ENCODE results near the gene MYBPC2.
A peak's percentile ranks its signal among the peaks of the same experiment; 100 is the strongest.
"Not testable (repeated sequence)": the region's sequence is repeated elsewhere in the genome, so short reads cannot be mapped to it uniquely, and the experiment has no call there.

The MYBPC2 gene

DNA sequence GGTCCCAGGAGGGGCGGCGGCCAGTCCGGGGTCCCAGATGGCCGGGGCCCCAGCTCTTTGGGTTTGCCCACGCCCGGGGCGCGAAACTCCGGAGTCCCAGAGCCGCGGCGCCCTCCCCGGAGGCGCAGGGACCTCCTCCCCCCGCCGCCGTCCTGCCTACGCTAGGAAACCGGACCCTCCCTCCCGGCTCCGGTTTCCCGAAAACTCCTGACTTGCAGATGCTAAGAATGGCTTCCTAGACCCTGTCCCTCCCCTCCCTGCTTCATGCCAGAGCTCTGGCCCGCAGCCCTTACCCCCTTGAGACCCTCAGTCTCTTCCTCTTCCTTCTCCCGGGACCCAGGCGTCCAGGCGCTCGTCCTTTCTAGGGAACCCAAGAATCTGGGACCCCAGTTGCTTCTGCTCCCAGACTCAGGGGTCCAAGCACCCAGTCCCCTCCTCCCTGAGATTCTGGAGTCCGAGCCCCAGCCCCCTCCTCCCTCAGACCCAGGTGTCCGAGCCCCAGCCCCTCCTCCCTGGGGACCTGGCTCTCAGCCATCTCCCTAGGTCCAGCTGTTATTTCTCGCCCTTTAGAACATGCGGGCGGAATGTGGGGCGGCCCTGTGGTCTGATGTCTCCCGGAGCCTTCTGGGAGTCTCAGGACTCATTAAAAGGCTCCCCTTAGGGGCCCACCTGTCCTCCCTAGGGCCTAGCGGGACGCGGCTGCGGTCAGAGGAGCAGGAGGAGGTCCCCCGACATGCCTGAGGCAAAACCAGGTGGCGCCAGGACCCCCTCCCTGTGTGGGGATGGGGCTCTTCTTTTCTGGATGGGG, at the start of gene MYBPC2:
MYBPC2 (plus strand) TSS at position 672 of the 808 bp plus-strand sequence; CDS start at position 734, 62 bp downstream.
- no peak for DNase-seq (ENCODE audit: low read depth in 2 of 3, low spot score in 1 of 3)

DNA sequence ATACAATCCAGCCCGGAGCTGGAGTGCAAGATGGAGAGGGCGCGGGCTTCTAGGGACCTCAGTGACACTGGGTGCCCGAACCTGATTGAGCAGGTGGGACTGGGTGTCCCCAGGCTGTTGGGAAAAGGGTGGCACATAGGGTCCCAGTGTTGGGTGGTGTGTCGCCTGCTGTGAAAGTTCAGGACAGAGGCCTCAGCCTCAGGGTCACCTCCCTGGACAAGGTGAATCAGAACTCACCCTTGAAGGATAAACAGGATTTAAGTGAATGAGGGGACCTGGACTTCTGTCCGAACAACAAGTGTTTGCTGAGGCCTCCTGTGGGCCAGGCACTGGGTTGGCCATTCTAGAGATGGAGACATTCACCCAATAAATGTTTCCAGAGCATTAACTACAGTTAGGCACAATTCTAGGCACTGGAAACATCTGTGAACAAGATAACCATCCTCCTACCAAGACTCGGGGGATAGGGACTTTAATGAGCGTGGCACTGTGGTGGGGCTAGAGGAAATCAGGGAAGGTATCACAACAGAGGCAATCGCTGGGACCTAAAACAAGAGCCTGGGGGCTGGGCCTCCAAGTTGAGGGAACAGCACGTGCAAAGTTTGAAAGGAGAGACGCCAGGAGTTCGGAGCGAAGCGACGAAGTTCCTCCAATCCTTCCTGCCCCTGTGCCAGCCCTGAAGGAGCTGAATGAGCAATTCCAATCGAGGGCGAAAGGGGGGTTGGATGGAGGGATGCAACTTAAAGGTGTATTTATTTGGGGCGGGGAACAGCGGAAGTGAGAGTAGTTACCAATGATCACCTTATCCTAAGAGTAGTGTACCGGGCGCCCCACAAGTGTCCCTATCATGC, 49.5 kb upstream of the MYBPC2 start:
- DNase-seq (ENCODE audit: low read depth in 2 of 3, low spot score in 1 of 3): no peak

DNA sequence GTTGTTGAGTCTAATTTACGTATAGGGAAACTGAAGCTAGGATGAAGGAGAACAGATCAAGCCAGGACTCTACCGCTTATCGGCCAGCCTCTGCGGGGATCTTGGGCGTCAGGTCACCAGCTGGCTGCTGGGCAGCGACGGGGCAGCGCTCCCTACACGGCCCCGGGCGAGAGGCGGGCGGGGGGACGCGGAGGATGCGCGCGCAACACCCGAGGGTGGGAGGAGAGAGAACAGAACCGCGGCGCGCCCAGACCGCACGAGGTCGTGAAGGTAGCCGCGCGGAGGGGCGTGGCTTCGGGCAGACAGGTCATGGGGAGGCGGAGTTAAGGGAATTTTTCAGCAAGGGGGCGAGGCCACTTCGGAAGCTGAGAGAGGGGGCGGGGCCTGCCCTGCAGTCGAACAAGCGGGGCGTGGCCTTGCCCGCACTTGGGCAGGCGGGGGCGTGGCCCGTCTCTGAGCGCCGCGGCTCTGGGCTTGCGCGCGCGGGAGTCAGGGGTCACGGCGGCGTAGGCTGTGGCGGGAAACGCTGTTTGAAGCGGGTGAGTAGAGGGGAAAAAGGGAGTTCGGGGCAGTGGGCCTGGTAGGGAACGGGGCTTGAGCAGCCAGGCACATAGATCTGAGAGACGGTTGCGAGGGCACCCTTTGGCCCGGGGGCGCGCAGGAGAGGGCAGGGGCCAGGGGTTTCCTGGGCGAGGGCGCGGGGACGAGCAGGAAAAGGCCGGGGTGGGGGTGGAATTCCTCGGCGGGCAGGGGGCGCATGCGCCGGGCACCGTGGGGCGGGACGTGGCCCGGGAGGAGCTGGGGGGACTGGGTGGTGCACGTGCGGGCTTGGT, 48.6 kb upstream of the MYBPC2 start, which contains the start of gene POLD1:
POLD1 (plus strand) TSS at position 496 of the 833 bp plus-strand sequence. CDS start 14,505 bp downstream, outside the sequence.
- peak; percentile 98 to 99 (median 98) for DNase-seq (ENCODE audit: low read depth in 2 of 3, low spot score in 1 of 3)

DNA sequence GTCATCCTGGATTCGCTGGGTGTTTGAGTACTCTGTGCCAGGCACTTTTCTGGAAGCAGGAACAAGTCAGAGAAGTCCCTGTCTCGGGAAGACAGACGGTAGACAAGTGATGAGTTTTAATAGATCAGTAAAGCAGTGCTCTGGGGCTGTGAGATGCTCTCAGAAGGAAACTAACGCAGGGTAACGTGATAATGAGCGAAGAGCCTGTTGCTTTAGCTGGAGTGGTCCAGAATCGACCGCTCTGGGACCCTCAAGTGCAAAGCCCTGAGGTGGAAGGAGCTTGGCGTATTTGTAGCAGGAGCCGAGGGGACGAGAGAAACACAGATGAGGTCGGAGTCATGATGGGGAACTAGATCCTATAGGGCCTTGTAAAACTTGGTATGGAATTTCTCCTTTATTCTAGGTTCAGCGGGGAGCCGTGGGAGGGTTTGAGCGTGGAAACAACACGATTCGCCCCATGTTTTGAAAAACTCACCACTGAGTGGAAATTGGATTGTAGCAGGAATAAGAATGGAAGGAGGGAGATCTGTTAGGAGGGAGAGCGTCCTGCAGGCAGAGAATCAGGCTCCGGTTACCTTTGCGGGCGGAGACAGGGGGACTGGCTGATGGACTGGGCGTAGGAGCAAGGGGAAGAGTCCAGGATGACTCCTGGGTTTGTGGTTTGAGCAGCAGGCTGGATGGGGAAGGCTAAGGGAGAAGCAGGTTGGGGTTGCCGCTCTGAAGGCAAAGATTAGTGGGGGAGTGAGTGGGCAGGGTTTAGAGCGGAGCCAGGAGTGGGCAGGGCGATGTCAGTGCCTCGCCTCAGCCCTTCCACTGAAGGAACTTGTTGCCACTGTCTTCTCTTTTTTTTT, 47.8 kb upstream of the MYBPC2 start:
- no peak for DNase-seq (ENCODE audit: low read depth in 2 of 3, low spot score in 1 of 3)

DNA sequence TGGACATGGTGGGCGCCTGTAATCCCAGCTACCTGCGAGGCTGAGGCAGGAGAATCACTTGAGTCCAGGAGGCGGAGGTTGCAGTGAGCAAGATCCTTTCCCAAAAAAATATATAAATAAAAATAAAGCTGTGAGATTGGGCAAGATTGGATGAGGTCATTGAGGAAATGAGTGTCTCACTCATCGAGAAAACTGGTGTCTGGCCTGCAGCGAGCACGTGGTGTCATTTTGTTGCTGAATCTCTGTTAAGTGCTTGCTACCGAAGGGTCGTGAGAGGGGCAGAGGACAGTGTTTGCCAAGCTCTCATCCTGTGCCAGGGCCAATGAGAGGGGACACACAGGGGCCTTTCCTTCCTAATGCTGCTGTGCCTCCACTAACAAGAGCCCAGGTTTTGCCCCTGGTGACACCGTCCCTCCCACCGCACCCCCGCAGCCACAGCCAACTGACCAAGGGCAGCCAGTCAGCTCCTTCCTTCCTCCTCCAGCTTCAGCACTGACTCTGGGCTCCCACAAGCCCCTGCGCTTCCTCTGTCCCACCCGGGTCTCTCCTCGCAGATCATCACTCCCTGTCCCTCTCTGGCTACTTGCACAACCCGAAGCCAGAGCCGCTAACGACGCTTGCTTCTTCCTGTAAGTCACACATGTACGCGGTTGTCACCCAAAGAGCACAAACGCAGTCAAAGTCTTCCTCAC, 45.4 kb upstream of the MYBPC2 start:
- DNase-seq (ENCODE audit: low read depth in 2 of 3, low spot score in 1 of 3): no peak

DNA sequence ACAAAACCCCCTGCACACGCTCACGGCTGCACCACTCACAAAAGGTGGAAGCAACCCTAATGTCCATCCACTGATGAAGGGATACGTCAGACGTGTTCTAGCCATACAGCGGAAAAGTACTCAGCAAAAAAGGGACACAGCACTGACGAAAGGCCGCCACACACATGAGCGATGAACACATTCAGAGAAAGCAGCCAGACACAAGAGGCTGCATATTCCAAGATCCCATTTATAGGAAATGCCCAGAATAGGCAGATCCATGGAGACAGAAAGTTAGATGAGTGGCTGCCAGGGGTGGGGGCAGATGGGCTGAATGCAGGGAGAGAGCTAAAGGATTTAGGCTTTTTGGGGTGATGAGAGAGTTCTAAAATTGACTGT, 44.8 kb upstream of the MYBPC2 start:
- DNase-seq (ENCODE audit: low read depth in 2 of 3, low spot score in 1 of 3): no peak

DNA sequence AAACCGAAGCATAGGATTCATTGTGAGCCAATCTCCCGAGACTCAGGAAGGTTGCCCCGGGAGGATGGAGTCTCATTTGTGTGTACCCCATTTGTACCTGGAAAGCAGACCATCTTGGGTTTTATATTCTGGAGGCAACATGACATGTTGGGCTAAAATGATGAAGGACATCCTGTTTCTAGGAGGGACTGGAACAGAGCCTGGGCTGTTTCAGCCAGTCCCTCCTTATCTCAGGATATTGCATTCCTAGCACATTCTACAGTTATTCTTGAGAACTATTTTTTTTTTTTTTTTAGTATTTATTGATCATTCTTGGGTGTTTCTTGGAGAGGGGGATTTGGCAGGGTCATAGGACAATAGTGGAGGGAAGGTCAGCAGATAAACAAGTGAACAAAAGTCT, 42.4 kb upstream of the MYBPC2 start:
- DNase-seq (ENCODE audit: low read depth in 2 of 3, low spot score in 1 of 3): not testable (repeated sequence)

DNA sequence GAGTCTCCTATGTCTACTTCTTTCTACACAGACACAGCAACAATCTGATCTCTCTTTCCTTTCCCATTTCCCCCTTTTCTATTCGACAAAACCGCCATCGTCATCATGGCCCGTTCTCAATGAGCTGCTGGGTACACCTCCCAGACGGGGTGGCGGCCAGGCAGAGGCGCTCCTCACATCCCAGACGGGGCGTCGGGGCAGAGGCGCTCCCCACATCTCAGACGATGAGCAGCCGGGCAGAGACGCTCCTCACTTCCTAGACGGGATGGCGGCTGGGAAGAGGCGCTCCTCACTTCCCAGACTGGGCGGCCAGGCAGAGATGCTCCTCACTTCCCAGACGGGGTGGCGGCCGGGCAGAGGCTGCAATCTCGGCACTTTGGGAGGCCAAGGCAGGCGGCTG, 41.7 kb upstream of the MYBPC2 start:
- not testable (repeated sequence) for DNase-seq (ENCODE audit: low read depth in 2 of 3, low spot score in 1 of 3)

DNA sequence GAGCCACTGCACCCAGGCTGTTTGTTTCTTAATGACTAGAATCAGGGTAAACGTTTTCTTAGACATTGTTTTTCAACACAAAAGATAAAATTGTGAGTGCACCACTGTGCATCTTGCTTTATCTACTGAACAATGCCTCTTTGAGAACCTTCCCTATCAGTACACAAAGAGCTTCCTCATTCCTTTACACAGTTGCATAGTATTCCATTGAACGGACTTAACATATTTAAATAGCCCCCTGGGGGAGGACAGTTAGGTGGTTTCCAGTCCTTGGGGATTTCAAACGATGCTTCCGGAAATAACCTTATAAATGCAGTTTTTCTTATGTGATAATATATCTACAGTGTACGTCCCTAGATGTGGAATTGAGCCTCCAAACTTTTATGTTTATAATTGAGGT, 39.9 kb upstream of the MYBPC2 start:
- DNase-seq (ENCODE audit: low read depth in 2 of 3, low spot score in 1 of 3): no peak

DNA sequence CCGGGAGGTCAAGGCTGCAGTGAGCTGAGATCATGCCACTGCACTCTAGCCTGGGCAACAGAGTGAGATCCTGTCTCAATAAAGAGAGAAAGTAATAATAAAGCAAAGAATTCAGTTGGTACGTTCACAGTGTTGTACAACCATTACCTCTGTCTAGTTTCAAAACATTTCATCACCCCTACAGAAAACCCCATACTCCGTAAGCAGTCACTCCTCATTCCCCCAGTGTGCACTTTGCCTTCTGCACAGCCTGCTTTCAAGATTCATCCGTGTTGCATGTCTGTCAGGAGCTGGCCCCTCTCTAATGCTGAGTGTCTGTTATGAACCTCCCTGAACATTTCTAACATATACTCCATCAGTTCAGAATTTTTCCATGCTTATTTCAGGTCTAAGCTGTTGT, 39.1 kb upstream of the MYBPC2 start:
- no peak for DNase-seq (ENCODE audit: low read depth in 2 of 3, low spot score in 1 of 3)

DNA sequence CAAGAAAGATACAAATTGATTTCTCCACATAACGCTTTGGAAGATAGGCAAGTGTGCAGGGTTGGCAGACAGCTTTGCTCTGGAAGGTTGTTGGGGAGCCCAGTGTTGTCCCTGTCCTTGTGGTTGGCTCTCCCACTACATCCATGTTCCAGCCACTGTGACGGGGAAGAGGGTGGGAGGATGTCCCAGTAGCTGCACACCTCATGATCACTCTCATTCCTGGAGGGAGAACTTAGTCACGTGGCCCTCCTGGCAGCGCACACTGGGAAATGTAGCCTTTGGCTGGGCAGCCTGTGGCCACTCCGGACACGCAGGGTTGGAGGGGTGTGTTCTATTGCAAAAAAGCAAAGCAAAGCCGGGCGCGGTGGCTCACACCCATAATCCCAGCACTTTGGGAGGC, 38.7 kb upstream of the MYBPC2 start:
- no peak for DNase-seq (ENCODE audit: low read depth in 2 of 3, low spot score in 1 of 3)

DNA sequence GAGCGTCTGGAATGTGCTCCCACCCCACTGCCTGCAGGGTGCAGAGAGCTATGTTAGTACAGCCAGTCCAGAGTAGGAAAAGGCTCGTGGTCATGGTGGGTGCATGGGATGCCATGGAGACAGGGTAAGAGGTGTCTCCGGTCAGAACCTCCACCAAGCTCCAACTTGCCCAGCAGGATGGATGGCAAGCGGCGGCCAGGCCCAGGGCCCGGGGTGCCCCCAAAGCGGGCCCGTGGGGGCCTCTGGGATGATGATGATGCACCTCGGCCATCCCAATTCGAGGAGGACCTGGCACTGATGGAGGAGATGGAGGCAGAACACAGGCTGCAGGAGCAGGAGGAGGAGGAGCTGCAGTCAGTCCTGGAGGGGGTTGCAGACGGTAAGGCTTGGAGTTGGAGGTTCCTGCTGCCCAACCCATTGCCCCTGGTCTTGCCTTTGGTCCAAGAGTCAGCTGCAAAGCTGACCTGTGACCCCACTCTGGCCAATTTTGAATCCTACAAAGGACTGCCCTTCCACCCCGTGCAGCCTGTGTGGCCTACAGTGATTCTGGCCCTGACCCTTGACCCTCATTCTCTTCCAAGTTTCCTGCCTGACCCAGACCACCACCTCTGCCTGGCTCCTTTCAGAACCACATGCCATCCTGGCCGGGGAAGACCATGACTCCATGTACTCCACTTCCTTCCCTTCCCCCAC, 33.9 kb upstream of the MYBPC2 start:
- DNase-seq (ENCODE audit: low read depth in 2 of 3, low spot score in 1 of 3): no peak

DNA sequence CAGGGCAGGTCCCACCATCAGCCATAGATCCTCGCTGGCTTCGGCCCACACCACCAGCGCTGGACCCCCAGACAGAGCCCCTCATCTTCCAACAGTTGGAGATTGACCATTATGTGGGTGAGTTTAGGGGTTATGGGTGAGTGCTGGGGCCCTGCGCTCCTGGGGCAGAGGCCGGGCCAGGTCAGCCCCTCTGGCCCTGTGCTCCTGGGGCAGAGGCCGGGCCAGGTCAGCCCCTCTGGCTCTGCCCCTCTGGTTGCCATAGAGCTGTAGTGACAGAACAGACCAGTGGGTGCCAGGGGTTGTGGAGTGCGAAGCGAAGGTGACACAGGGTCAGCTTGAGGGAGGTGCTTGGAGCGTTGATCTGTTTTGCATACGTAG, 33.3 kb upstream of the MYBPC2 start:
- DNase-seq (ENCODE audit: low read depth in 2 of 3, low spot score in 1 of 3): no peak

DNA sequence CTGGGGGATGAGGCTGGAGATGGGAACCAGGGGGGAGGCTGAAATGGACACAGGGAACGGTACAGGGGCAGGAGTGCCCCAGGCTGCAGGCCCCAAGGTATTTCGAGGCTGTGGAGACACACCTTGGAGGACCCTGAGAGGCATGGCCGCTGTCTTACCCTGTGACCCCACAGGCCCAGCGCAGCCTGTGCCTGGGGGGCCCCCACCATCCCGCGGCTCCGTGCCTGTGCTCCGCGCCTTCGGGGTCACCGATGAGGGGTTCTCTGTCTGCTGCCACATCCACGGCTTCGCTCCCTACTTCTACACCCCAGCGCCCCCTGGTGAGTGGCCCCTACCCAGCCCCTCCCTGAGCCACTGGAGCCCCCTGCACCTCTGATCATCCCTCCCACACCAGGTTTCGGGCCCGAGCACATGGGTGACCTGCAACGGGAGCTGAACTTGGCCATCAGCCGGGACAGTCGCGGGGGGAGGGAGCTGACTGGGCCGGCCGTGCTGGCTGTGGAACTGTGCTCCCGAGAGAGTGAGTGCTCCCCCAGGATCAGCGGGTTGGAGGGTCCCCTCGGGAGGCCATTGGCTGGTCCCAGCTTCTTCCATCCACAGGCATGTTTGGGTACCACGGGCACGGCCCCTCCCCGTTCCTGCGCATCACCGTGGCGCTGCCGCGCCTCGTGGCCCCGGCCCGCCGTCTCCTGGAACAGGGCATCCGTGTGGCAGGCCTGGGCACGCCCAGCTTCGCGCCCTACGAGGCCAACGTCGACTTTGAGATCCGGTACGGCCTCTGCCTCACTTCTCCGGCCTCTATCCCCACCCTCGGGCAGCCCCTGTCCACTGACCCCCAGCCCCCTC, 30.9 kb upstream of the MYBPC2 start:
- DNase-seq (ENCODE audit: low read depth in 2 of 3, low spot score in 1 of 3): no peak

DNA sequence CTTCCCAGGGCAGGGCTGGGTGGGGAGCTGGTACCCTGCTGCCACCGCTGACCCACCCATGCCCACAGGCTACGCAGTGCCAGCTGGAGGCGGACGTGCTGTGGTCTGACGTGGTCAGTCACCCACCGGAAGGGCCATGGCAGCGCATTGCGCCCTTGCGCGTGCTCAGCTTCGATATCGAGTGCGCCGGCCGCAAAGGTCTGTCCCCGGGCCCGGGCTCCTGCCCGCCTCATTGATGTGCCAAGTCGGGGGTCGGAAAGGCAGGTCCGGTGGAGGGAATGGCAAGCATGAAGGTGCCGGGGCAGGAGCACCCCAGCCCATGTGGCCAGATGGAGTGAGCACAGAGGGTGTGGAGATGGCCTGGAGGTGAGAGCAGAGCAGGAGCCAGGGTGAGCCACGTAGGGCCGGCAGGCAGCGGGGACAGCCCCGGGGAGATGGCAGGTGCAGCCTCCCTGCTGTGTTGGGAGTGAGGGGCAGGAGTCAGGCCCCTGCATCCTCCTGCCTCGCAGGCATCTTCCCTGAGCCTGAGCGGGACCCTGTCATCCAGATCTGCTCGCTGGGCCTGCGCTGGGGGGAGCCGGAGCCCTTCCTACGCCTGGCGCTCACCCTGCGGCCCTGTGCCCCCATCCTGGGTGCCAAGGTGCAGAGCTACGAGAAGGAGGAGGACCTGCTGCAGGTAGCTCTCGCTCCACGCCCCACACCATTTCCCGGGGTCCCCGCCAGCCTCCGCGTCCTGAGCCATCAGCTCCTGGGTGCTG, 30.0 kb upstream of the MYBPC2 start:
- DNase-seq (ENCODE audit: low read depth in 2 of 3, low spot score in 1 of 3): no peak

DNA sequence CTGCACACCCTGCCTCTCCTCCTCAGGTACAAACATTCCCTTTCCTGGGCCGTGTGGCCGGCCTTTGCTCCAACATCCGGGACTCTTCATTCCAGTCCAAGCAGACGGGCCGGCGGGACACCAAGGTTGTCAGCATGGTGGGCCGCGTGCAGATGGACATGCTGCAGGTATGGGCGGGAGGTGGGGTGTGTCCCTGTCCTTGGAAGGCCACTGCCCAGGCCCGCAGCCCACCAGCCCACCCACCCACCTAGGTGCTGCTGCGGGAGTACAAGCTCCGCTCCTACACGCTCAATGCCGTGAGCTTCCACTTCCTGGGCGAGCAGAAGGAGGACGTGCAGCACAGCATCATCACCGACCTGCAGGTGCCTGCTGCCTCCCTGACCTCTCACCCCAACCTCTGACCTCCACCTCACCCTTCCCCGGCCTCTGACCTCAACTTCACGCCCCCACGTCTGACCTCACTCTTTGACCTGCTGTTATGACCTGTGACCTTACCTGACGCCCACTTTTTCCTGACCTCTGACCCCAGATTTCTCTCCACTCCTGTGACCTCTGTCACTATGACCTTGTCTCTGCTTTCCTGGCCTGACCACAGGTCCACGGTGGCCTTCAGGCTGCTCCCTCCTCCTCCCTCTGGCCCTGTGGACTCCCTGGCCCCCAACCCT, 26.4 kb upstream of the MYBPC2 start:
- no peak for DNase-seq (ENCODE audit: low read depth in 2 of 3, low spot score in 1 of 3)

DNA sequence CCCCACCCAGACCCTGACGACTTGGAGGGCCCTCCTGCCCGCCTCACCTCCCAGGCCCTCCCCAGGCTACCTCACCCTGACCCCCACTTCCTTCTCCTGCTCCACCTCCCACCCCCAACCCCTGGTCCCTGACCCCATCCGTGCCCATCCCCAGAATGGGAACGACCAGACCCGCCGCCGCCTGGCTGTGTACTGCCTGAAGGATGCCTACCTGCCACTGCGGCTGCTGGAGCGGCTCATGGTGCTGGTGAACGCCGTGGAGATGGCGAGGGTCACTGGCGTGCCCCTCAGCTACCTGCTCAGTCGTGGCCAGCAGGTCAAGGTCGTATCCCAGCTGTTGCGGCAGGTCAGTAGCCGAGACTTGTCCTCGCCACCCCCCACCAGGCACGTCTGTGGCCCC, 25.9 kb upstream of the MYBPC2 start:
- no peak for DNase-seq (ENCODE audit: low read depth in 2 of 3, low spot score in 1 of 3)
